ENCODE data around the gene NXF1. TPM values are rescaled to one million over a fixed set of nuclear protein-coding genes. Genes with fewer than 3 reads are reported as not detected.

Gene NXF1
- total and polyA plus RNA-seq, 8 donors, result 23.5 to 138 (median 54.9) TPM

DNA sequence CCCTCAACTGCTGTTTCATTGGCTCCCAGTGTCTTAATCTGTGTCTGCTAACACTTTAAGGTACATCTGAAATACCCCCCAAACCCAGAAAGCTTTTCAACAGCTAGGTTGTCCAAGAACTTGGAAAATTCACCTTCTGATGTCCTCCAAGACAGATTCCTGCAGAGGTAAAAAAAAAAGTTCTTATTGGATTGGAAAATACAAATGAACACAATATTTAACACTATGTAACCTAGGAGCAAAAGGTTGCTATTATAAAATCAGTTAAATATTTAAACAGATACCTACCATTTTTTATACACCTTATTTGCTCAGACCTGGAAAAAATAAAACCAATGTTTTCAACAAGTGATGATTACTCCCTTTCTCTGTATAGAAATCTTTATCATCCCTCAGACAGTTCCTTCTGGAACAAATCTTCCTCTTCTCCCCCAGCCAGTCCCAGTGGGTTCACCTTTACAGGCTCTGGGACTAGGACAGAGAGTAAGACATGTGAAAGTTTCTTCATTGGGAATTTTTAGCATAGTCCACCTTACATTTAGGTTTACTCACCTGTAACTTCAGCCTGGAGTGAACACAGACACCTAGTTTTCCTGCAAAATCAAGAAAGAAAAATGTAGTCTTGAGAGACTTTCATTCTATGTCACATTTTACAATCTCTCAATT, 47.4 kb upstream of the NXF1 start:
- Histone ChIP-seq H3K27ac (no peak overlapping the region), H3K9me3 (no peaks in the 10 kb centered on the region), H3K27me3 (no peaks in the 10 kb centered on the region), H3K36me3 (peaks cover 31 to 35% (median 32%) of the 10 kb centered on the region in 4 donors), H3K4me1 (peaks cover 29 to 56% (median 40%) of the 10 kb centered on the region in 4 donors), H3K4me3 (peak overlapping the region in 2 of 4 donors; percentile 92 to 99)
- intact Hi-C loops (cut with DNase I; ENCODE audit: low total_unique reads), result loop anchor here (10.0 kb wide), 1 partner anchor 58 kb away; the partner anchor contains the start of gene TMEM223
- DNase-seq, result no peak
- TF ChIP-seq POLR2AphosphoS5 (IDR thresholded peaks at IDR 0.05) (no peak), POLR2A (IDR thresholded peaks at IDR 0.05) (no peak), EP300 (IDR thresholded peaks at IDR 0.05) (no peak)
- TF ChIP-seq, protein P1, sequence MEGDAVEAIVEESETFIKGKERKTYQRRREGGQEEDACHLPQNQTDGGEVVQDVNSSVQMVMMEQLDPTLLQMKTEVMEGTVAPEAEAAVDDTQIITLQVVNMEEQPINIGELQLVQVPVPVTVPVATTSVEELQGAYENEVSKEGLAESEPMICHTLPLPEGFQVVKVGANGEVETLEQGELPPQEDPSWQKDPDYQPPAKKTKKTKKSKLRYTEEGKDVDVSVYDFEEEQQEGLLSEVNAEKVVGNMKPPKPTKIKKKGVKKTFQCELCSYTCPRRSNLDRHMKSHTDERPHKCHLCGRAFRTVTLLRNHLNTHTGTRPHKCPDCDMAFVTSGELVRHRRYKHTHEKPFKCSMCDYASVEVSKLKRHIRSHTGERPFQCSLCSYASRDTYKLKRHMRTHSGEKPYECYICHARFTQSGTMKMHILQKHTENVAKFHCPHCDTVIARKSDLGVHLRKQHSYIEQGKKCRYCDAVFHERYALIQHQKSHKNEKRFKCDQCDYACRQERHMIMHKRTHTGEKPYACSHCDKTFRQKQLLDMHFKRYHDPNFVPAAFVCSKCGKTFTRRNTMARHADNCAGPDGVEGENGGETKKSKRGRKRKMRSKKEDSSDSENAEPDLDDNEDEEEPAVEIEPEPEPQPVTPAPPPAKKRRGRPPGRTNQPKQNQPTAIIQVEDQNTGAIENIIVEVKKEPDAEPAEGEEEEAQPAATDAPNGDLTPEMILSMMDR (IDR thresholded peaks at IDR 0.05), result no peak

DNA sequence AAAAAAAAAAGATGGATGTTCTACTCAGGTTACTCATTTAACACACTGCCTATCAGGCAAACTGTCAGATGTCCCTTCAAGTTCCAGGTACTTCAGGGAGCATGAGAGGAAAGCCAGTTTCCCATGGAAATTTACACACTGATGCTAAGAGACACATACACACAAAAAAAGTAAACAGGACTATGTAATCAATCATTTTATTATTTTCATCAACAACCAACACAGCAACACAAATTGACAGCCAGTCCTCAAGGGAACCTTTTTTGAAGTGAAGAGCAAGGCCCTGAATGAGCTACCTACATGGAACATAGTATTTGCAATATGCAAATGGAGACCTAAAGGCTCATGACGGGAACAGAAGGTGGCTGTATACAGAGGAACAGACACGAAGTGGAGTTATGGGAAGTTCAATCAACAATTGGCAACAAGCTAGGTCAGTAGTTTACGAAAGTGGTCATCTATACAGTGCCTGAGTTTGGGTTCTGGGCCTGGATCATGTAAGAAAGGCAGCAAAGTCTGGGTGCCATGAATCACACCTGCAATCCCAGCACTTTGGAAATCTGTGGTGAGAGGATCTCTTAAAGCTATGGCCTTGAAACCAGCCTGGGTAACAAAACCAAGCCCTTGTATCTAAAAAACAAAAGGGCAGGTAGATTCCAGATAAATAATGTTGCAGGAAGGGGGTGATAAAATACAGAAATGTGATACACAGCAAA, 46.7 kb upstream of the NXF1 start:
- Histone ChIP-seq H3K9me3 (no peaks in the 10 kb centered on the region), H3K4me3 (no peak overlapping the region), H3K27me3 (no peaks in the 10 kb centered on the region), H3K36me3 (peaks cover 31 to 35% (median 32%) of the 10 kb centered on the region in 4 donors), H3K27ac (peak overlapping the region in 1 of 5 donors; percentile 2), H3K4me1 (peaks cover 26 to 50% (median 34%) of the 10 kb centered on the region in 4 donors)
- no peak for TF ChIP-seq EP300 (IDR thresholded peaks at IDR 0.05)
- no peak for TF ChIP-seq POLR2A (IDR thresholded peaks at IDR 0.05)
- no peak for TF ChIP-seq POLR2AphosphoS5 (IDR thresholded peaks at IDR 0.05)
- TF ChIP-seq, protein P1 (IDR thresholded peaks at IDR 0.05), result no peak
- WGBS, 5 donors, result 31 to 56% (median 50%) methylated on average over 3 of the region's 3 CpGs
- intact Hi-C loops (cut with DNase I; ENCODE audit: low total_unique reads), result loop anchor here (10.0 kb wide), 1 partner anchor 57 kb away; the partner anchor contains the start of gene TMEM223
- DNase-seq, result no peak

DNA sequence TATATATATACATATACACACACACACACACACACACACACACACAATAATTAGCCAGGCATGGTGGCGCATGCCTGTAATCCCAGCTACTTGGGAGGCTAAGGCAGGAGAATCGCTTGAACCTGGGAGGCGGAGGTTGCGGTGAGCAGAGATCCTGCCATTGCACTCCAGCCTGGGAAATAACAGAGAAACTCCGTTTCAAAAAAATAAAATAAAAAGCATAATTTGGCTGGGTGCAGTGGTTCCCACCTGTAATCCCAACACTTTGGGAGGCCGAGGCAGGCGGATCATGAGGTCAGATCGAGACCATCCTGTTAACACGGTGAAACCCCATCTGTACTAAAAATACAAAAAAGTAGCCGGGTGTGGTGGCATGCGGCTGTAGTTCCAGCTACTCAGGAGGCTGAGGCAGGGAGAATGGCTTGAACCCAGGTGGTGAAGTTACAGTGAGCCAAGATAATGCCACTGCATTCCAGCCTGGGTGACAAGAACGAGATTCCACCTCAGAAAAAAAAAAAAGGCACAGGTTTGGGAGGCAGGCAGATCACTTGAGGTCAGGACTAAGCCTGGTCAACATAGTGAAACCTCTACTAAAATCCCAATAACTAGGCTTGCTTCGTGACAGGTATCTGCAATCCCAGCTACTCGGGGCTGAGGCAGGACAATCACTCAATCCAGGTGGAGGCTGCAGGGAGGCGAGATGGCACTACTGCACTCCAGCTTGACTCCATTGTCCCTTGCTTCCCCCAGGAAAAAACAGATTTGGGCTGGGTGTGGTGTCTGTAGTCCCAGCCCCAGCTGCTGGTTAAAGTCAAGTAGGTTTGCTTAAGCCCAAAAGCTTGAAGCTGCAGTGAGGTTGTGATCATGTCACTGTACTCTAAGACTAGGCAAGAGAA, 45.9 kb upstream of the NXF1 start:
- H3K27ac ChIP-seq, result peak overlapping the region in 1 of 5 donors; percentile 2
- DNase-seq, result no peak
- TF ChIP-seq, protein P1 (IDR thresholded peaks at IDR 0.05), result no peak
- no peak for TF ChIP-seq POLR2AphosphoS5 (IDR thresholded peaks at IDR 0.05)
- no peak for TF ChIP-seq EP300 (IDR thresholded peaks at IDR 0.05)
- TF ChIP-seq POLR2A (IDR thresholded peaks at IDR 0.05), result no peak
- H3K4me3 ChIP-seq, result no peak overlapping the region
- H3K36me3 ChIP-seq, result peaks cover 31 to 35% (median 32%) of the 10 kb centered on the region in 4 donors
- no peaks in the 10 kb centered on the region for H3K9me3 ChIP-seq
- WGBS, 5 donors, result 51 to 59% (median 56%) methylated on average over 14 to 15 of the region's 15 CpGs
- H3K27me3 ChIP-seq, result no peaks in the 10 kb centered on the region
- peaks cover 21 to 42% (median 26%) of the 10 kb centered on the region in 4 donors for H3K4me1 ChIP-seq
- intact Hi-C loops (cut with DNase I; ENCODE audit: low total_unique reads), result loop anchor here (10.0 kb wide), 1 partner anchor 56 kb away; the partner anchor contains the start of gene TMEM223
